Suprapubic skin (tissue), 4 donors: ENCODE data around the gene NFYC. TPM values are rescaled to one million over a fixed set of nuclear protein-coding genes. Genes with fewer than 3 reads are reported as not detected.

Experiments used
- DNase-seq, 2 donors: peaks; one replicate each; pipeline ENCODE4 v3.0.0-alpha.2; 2019; ENCODE audit warnings: low spot score in 2 of 2
- H3K27ac ChIP-seq: fragments of 200-600 bp; sonication (generic); one replicate; pipeline ENCODE4 v1.5.1; 2019
- H3K27me3 ChIP-seq: fragments of 200-600 bp; sonication (generic); one replicate; pipeline ENCODE4 v1.5.1; 2019
- H3K36me3 ChIP-seq: fragments of 200-600 bp; sonication (generic); one replicate; pipeline ENCODE4 v1.5.1; 2019
- H3K4me1 ChIP-seq: fragments of 200-600 bp; sonication (generic); one replicate; pipeline ENCODE4 v1.5.1; 2019
- H3K4me3 ChIP-seq: fragments of 200-600 bp; sonication (generic); one replicate; pipeline ENCODE4 v1.5.1; 2019; ENCODE audit warnings: mild to moderate bottlenecking
- H3K9me3 ChIP-seq: fragments of 200-600 bp; sonication (generic); one replicate; pipeline ENCODE4 v1.5.1; 2019
- CTCF ChIP-seq, 2 donors: fragments of 200-600 bp in 1 of 2; fragments of 450-650 bp in 1 of 2; sonication (generic) in 1 of 2; IDR thresholded peaks; one replicate each; pipeline ENCODE4 v1.5.1; 2016 to 2019; ENCODE audit warnings: antibody characterized with exemption in 2 of 2, mild to moderate bottlenecking in 1 of 2, moderate library complexity in 1 of 2
- EP300 ChIP-seq: sonication (generic); formaldehyde crosslinking; IDR thresholded peaks from one replicate; pipeline ENCODE4 v1.6.1; 2017; ENCODE audit warnings: antibody characterized with exemption
- POLR2A ChIP-seq, 2 donors: fragments of 450-650 bp; IDR thresholded peaks; one replicate each; pipeline ENCODE4 v1.6.1; 2017; ENCODE audit warnings: antibody characterized with exemption in 2 of 2, mild to moderate bottlenecking in 2 of 2, moderate library complexity in 2 of 2
- POLR2AphosphoS5 ChIP-seq, 3 donors: sonication (generic); formaldehyde crosslinking; IDR thresholded peaks; one replicate each; pipeline ENCODE4 v1.6.1; 2017; ENCODE audit warnings: antibody characterized with exemption in 3 of 3
- WGBS: methylation state at CpG from one replicate; pipeline ENCODE4 v1.1.5; 2018; 5-methylcytosine and 5-hydroxymethylcytosine counted together
- total RNA-seq, 4 donors: library from RNA; depleted of rRNA; stranded (reverse); fragments of >200 nt; gene quantifications; one replicate each; pipeline ENCODE4 v1.1.0, GENCODE V29; 2016

NFYC gene
- total RNA-seq, 4 donors from 2014 or later, result 62.9 to 111 (median 83.5) TPM

DNA sequence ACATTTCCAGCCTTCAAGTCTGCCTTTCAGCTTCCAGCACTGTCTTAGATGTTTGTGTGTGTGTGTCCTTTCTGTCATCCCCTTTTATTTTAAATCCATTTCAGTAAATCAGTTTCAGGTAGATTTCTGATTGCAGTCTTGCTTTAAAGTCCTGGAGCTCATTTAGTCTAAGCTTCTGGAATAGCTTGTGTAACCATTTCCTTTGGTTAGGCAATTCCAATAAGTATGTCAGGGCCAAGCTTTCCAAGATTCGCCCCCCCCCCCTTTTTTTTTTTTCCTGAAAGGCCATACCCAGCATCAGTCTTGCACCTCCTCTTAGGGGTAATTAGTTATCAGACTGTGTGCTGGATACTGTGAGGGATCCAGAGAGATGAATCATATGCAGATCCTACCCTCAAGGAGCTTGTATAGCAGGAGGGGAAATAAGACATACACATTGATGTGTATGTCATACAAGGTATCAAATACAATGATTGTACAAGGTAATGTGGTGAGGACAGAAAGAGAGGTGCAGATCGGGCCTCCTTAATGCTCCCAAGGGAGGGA is 41.3 kb downstream of the NFYC start:
- TF ChIP-seq CTCF (IDR thresholded peaks at IDR 0.05) (no peak), EP300 (no peak), POLR2AphosphoS5 (IDR thresholded peaks at IDR 0.05) (no peak), POLR2A (IDR thresholded peaks at IDR 0.05) (no peak)
- Histone ChIP-seq H3K27me3 (no peaks in the 10 kb centered on the region), H3K4me3 (no peak overlapping the region), H3K36me3 (no peaks in the 10 kb centered on the region), H3K4me1 (peaks cover 16% of the 10 kb centered on the region), H3K9me3 (no peaks in the 10 kb centered on the region), H3K27ac (no peak overlapping the region)
- WGBS, result 63% methylated on average over 2 of the region's 2 CpGs
- DNase-seq, result no peak

- TF ChIP-seq POLR2AphosphoS5 (IDR thresholded peaks at IDR 0.05) (no peak), CTCF (IDR thresholded peaks at IDR 0.05) (no peak), EP300 (no peak), POLR2A (IDR thresholded peaks at IDR 0.05) (no peak)
- peaks cover 13% of the 10 kb centered on the region for H3K36me3 ChIP-seq
- no peak overlapping the region for H3K4me3 ChIP-seq
- 77% methylated on average over 8 of the region's 8 CpGs for WGBS
- H3K27me3 ChIP-seq, result no peaks in the 10 kb centered on the region
- H3K27ac ChIP-seq, result no peak overlapping the region
- DNase-seq, result no peak
- no peaks in the 10 kb centered on the region for H3K9me3 ChIP-seq
- H3K4me1 ChIP-seq, result peaks cover 16% of the 10 kb centered on the region
These were observed 43.6 kb downstream of the NFYC start for GRCh38 chr1:40734882-40735628.

DNA sequence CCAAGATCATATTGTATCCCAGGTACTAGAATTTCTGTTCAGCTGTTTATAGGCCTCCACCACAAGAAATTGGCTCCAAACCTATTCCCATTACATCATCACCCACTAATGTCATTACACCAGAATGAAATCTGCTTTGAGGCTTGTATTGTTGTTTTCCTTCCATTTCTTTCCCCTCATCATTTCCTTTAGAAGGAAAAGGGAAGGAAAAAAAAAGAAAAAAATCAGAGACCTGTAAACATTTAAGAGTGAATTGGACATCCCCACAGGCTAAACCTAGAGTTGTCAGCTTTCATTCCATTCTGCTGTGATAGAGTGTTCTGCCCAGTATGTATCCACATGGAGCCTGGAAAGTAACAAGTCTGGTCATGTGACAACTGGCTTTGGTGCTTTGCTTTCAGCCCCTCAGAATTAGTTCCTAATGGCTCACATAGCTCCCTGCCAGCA is 44.6 kb downstream of the NFYC start:
- H3K4me1 ChIP-seq, result peaks cover 20% of the 10 kb centered on the region
- DNase-seq, result no peak
- no peaks in the 10 kb centered on the region for H3K27me3 ChIP-seq
- H3K9me3 ChIP-seq, result no peaks in the 10 kb centered on the region
- peaks cover 17% of the 10 kb centered on the region for H3K36me3 ChIP-seq
- no peak overlapping the region for H3K27ac ChIP-seq
- H3K4me3 ChIP-seq, result no peak overlapping the region
- TF ChIP-seq EP300 (no peak), POLR2A (IDR thresholded peaks at IDR 0.05) (no peak), CTCF (IDR thresholded peaks at IDR 0.05) (no peak), POLR2AphosphoS5 (IDR thresholded peaks at IDR 0.05) (no peak)

GRCh38 chr1:40738831-40739230 is 47.3 kb downstream of the NFYC start:
- H3K4me3 ChIP-seq, result no peak overlapping the region
- no peak for DNase-seq
- no peaks in the 10 kb centered on the region for H3K27me3 ChIP-seq
- H3K36me3 ChIP-seq, result peaks cover 24% of the 10 kb centered on the region
- H3K4me1 ChIP-seq, result peaks cover 10% of the 10 kb centered on the region
- no peak for TF ChIP-seq POLR2A (IDR thresholded peaks at IDR 0.05)
- TF ChIP-seq POLR2AphosphoS5 (IDR thresholded peaks at IDR 0.05), result no peak
- no peak for TF ChIP-seq EP300
- no peak for TF ChIP-seq CTCF (IDR thresholded peaks at IDR 0.05)
- H3K27ac ChIP-seq, result no peak overlapping the region
- no peaks in the 10 kb centered on the region for H3K9me3 ChIP-seq
- 82% methylated on average over 6 of the region's 6 CpGs for WGBS

GRCh38 chr1:40739455-40740008 is 48.0 kb downstream of the NFYC start:
- DNase-seq, result no peak
- H3K4me3 ChIP-seq, result no peak overlapping the region
- no peak overlapping the region for H3K27ac ChIP-seq
- peaks cover 10% of the 10 kb centered on the region for H3K4me1 ChIP-seq
- H3K27me3 ChIP-seq, result no peaks in the 10 kb centered on the region
- whole genome bisulfite sequencing, result 77% methylated on average over 3 of the region's 3 CpGs
- H3K9me3 ChIP-seq, result no peaks in the 10 kb centered on the region
- peaks cover 29% of the 10 kb centered on the region for H3K36me3 ChIP-seq
- TF ChIP-seq CTCF (IDR thresholded peaks at IDR 0.05) (no peak), EP300 (no peak), POLR2AphosphoS5 (IDR thresholded peaks at IDR 0.05) (no peak), POLR2A (IDR thresholded peaks at IDR 0.05) (no peak)
